GM12892 (cell line): ENCODE measurements around the gene VAV2.
A peak's percentile ranks its signal among the peaks of the same experiment; 100 is the strongest.

Experiments
- DNase-seq: peaks from one replicate; pipeline ENCODE4 v3.0.0; 2011; ENCODE audit not compliant: insufficient read length
- FAIRE-seq: peaks from 2 replicates; lab custom pipeline; 2011; peaks lifted over from hg19 to GRCh38; lab: Jason Lieb, UNC
- POLR2A ChIP-seq: IDR thresholded peaks from 2 replicates; pipeline ENCODE4 v1.6.1; 2011; ENCODE audit warnings: low read depth, low read length, control low read depth
- POLR2AphosphoS5 ChIP-seq: IDR thresholded peaks from 2 replicates; pipeline ENCODE4 v1.6.1; 2011; ENCODE audit warnings: low read depth, low read length, control low read depth
- TAF1 ChIP-seq: IDR thresholded peaks from 2 replicates; pipeline ENCODE4 v1.6.1; 2011; ENCODE audit warnings: low read depth, mild to moderate bottlenecking, control low read depth, low read length, borderline replicate concordance

Gene VAV2

DNA sequence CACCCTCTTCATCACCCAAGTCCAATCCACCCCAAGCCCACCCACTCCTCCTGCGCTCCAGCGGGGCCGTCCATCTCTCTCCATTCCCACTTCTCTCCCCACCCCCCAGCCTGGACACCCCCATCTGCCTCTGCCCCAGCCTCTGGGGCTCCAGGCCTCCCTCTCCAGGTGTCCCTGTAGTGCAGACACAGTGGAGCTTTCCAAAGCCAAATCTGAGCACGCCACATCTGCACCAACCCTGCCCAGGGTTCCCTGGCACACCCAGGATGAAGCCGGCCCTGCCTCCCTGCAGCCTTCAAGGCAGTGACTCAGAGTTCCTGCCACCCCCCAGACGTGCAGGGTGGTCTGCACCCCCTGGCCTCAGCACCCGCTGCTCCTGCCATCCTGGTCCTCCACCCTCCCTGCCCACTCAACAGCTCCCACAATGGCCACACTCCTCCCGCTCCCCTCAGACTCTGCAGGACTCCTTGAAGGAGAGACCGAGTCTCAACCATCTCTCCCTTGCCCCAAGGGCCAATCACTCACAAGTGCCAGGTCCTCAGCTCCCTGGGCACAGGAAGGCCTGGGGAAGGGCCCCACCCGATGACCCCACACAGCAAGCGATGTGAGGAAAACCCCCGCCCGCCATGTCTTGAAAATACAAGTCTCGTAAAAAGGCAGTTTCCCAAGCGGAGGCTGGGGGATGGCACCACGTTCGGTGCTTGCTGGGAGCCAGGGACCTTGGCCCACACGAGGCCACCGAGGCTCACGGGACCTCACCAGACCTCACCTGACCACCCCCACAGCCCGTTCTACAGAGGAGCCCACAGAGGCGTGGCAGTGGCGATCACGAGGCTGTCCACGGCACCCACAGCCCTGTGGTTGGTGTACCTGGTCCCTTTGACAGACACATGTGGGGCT is 22.2 kb downstream of the VAV2 start:
- DNase-seq (no peak), FAIRE-seq (no peak)
- TF ChIP-seq TAF1 = no peak
- no peak for TF ChIP-seq POLR2A
- no peak for TF ChIP-seq POLR2AphosphoS5

DNA sequence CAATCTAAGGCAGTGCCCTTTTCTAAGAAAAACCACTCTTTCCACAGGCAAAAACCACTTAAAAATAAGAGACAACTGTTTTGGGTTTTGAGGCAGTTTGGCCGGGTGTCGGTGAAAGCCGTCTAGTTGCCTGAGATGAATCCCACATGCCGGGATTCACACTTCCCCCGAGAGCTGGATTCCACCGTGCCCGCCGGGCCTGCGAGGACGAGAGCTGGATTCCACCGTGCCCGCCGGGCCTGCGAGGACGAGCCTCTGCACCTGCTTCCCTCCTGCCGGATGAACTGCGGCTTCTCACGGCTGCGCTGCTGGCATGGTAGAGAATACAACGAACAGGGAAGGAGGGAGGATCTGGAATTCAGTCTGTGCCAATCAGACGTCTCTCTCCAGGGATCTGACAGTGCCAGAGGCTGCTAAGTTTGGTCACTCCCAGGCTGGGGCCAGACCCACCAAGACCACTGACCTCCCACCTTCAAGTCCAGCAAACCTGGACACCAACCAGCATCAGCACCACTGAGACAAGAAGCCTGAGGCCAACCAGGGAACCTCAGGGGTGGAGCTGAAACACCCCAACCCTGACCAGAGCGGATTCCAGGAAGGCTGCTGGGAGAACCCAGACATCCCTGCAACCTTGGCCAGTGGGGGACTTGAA is 23.0 kb downstream of the VAV2 start:
- DNase-seq = no peak
- no peak for FAIRE-seq

DNA sequence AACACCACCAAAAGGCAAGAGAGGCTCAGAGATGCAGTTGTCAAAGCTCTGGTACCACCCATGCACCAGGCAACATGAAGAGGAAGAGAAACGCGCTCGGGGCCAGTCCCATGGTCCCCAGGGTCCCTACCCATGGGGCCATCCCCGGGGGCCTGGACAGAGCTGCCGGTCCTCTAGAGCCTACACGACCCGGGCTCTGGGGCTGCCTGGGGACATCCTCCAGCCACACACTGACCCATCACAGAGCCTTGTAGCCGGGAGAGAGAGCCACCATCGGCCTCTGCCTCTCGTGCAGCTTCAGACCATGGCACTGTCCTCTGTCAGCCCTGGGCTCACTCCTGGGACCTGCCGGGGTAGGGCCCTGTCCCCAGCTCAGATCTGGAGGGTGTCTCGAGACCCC is 23.7 kb downstream of the VAV2 start:
- TF ChIP-seq POLR2A (no peak), TAF1 (no peak), POLR2AphosphoS5 (no peak)
- FAIRE-seq (no peak), DNase-seq (no peak)

More for the DNA sequence above, 23.0 kb downstream of the VAV2 start:
- TF ChIP-seq TAF1 (no peak), POLR2A (no peak), POLR2AphosphoS5 (no peak)

DNA sequence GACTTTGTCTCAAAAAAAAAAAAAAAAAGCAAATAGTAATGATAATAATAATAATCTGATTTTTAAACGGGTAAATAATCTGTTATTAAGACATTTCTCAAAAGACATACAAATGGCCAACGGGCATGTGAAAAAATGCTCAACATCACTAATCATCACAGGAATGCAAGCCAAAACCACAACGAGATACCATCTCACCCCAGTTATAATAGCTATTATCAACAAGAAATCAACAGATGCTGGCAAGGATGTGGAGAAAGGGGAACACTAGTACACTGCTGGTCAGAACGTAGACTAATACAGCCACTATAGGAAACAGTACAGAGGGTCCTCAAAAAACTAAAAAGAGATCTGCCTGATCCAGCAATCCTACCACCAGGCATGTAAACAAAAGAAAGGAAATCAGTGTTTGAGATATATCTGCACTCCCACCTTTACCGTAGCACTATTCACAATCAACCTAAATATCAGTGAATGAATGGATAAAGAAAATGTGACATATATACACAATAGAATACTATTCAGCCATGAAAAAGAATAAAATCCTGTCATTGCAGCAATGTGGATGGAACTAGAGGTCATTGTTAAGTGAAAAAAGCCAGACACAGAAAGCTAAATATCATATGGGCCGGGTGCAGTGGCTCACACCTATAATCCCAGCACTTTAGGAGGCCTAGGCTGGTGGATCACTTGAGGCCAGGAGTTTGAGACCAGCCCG is 24.9 kb downstream of the VAV2 start:
- no peak for FAIRE-seq
- TF ChIP-seq TAF1 = no peak
- TF ChIP-seq POLR2AphosphoS5 = no peak
- no peak for TF ChIP-seq POLR2A
- no peak for DNase-seq

DNA sequence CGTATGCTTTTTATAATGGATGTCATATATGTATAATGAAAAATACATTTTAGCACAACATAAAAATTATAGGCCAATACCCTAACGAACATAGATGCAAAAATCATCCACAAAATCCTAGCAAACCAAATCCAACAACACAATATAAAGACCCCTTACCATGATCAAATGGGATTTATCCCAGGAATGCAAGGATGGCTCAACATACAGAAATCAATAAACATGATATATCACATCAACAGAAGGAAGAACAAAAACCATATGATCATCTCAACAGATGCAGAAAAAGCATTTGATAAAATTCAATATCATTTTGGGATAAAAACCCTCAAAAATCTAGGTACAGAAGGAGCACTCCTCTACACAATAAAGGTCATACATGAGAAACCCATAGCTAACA is 27.7 kb downstream of the VAV2 start:
- DNase-seq = no peak
- no peak for FAIRE-seq

DNA sequence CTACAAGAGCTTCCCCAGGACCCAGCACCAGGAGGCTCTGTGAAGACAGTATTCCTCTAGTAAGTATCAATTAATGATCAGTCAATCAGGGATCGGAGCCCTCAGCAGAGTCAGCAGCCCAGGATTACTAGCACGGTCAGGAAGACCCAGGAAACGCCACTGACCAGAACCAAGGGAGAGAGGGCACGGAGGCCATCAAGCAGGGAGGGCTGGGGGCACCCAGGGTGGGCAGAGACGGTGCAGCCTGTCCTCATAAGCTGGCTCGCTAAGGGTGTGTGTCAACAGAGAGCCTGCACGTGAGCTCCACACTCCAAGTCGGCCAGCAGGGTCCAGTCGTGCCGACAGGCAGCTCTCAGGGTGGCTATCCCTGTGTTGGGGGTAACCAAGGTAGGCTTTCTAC is 29.0 kb downstream of the VAV2 start:
- no peak for TF ChIP-seq TAF1
- TF ChIP-seq POLR2AphosphoS5 = no peak
- TF ChIP-seq POLR2A = no peak
- no peak for DNase-seq
- FAIRE-seq = no peak

More for the DNA sequence above, 27.7 kb downstream of the VAV2 start:
- TF ChIP-seq TAF1 = no peak
- no peak for TF ChIP-seq POLR2AphosphoS5
- TF ChIP-seq POLR2A = no peak

DNA sequence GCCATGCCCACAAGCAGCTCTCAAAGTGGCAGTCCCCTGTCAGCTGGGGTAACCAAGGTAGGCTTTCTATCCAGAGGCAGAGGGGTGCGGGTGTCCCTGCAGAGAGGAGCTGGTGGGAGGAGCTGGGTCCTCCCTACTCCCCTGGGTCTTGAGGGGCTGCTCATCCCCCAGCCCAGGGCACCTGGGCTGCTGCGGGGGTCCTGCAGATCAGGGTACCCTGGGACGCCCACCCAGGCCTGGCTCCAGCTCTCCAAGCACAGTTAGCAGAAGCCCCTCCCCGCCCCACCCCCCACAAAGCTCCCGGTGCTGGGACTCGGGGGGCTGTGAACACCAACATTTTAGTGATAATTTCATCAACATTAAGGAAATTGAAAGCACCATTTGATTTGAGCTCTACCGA is 29.8 kb downstream of the VAV2 start:
- TF ChIP-seq POLR2AphosphoS5 = no peak
- no peak for TF ChIP-seq TAF1
- TF ChIP-seq POLR2A = no peak
- FAIRE-seq (no peak), DNase-seq (no peak)

DNA sequence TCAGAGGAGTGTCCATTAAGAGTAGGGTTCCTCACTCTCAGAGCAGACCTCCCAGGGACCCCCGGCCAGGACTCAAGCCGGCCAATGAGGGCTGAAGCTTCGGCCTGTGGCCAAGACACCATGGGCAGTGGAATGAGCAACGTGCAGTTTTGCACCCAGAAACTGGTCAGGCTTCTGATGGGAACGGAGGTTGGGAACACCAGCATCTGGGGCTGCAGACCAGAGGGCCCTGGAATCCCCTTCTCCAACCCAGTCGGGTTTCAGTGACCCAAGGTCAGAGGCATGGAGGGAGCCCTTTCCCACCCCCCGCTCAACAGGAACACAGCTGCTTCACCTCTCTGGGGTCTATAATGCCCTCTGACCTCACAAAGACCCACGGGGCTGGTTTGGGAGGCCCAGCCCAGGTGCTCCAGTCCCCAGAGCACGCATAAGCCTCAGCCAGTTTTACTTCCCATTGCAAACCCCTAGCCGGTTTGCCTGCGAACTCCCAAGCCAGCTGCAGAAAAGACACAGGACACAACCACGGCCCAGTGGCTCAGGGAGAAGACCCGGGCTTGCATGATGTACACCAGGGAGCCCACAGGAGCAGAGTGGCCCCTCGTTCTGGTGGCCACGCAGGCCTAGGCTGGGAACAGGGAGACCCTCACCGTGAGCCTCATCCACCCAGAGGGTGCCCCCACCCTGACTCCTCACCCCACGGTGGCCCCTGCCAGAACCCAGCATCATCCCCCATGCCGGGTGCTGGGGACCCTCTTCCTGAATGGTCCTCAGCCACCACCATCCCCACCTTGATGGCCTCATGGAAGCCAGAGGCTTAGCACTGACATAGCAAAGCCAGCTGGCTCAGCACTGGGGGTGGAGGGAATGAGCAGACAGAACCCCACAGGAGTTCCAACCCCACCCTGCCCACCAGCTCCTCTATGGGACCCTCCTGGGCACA is 30.6 kb downstream of the VAV2 start:
- FAIRE-seq (peak; percentile 82), DNase-seq (no peak)
- TF ChIP-seq POLR2A (no peak), TAF1 (no peak), POLR2AphosphoS5 (no peak)

DNA sequence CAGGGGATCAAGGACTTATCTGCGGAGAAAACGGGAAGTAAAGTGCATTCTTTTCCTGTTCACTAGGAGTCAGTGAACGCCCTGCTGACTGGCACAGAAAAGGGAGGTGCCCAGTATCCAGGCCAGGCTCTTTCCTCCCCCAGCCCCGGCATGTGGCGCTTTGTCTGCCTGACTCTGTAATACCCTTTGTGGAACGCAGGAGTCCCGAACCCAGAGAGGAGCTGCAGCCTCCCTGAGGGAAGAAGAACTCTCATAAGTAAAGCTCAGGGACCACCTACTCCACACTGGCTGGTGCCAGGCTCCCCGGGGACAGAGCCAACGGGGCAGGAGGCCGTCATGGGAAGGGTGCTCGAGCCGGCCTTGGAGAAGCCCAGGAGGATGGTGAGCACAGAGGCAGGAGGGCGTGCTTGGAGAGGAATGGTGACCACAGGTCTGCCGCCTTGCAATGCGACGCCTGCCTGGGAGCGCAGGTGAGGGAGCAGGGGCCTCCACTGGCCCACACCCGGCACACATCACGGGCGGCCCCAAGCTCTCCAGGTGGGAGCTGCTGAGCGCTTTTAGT is 31.5 kb downstream of the VAV2 start:
- no peak for DNase-seq
- TF ChIP-seq TAF1 (no peak), POLR2AphosphoS5 (no peak), POLR2A (no peak)
- FAIRE-seq = no peak

DNA sequence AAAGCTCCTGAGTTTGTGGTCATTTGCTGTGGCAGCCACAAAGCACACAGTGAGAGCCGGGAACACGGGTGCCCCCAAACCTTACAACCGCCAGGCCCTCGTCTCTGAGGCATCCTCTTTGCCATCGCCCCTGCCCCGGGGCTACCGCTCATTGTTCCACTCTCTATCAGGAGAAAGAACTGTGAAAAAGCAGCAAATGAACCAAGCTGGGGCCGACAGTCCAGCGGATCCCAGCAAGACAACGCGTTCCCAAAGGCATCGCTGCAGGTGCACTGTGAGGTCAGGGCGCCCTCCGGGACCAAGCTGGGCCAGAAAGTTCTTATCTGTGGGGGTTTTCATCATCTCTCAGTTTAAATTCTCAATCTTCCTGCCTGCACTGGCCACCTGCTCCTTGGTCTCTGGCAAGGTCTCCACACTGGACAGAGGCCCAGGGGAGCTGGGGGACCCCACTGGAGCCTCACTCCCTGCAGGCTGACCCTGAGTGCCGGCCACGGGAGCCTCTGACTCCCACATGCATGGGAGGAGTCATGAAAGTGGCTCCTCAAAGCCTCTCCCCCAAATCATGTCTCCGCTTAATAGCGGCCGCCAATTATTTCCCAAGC is 32.1 kb downstream of the VAV2 start:
- no peak for FAIRE-seq
- no peak for DNase-seq
- TF ChIP-seq POLR2A (no peak), POLR2AphosphoS5 (no peak), TAF1 (no peak)

DNA sequence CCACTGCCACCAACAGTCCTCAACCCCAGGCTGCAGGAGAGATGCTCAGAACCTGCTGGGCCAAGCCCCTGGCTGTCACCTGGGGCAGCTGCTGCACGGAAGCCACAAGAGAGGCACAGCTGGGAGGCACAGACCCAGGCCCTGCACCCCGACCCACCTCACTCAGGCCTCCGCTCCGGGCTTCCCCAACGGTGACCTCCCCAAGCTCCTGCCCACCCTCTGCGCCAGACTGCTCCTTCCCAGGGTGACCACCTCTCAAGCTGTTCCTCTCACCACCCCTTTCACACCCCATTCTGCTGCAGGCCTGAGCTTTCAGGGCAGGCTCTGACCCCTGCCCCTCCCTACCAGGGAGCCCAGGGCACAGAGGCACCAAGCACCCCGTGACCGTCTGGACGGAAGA is 33.0 kb downstream of the VAV2 start:
- no peak for DNase-seq
- no peak for TF ChIP-seq POLR2AphosphoS5
- TF ChIP-seq POLR2A = no peak
- no peak for TF ChIP-seq TAF1
- peak; percentile 24 for FAIRE-seq
